ENCODE measurements around the gene ZDHHC21. TPM values are rescaled to one million over a fixed set of nuclear protein-coding genes. Genes with fewer than 3 reads are reported as not detected.
A peak's percentile ranks its signal among the peaks of the same experiment; 100 is the strongest.

ZDHHC21 gene
- total and polyA plus RNA-seq, 4 experiments from 2014 or later: 1.2 to 8.9 (median 3.8) TPM

- Histone ChIP-seq H3K27me3 (ENCODE audit: insufficient read depth, low read length) (no peaks in the 10 kb centered on the region), H3K27ac (ENCODE audit: low read depth, low read length) (no peak overlapping the region), H3K4me3 (ENCODE audit: low read length in 2 of 2) (no peak overlapping the region), H3K9me3 (ENCODE audit: control insufficient read depth in 1 of 2, low read length in 2 of 2) (no peaks in the 10 kb centered on the region), H3K4me1 (ENCODE audit: insufficient read depth, low read length) (no peaks in the 10 kb centered on the region), H3K36me3 (ENCODE audit: insufficient read depth, low read length) (no peaks in the 10 kb centered on the region)
- POLR2A ChIA-PET (ENCODE audit: partially characterized antibody): no interaction called here
- CTCF ChIA-PET (ENCODE audit: partially characterized antibody): no interaction called here
- Mint-ChIP-seq H3K27ac (no peak overlapping the region), H3K27me3 (no peaks in the 10 kb centered on the region), H3K4me1 (peaks cover 0 to 2% (median under 1%) of the 10 kb centered on the region in 4 donors), H3K9me3 (no peaks in the 10 kb centered on the region), H3K4me3 (no peak overlapping the region), H3K36me3 (peaks cover 6 to 9% of the 10 kb centered on the region in 2 donors)
- intact Hi-C loops (cut with micrococcal nuclease): no loop called here
- DNase-seq: no peak
These were observed 47.6 kb downstream of the ZDHHC21 start for GRCh38 chr9:14645648-14646047.

GRCh38 chr9:14640967-14641366 lies 52.3 kb downstream of the ZDHHC21 start:
- no peak for DNase-seq
- Mint-ChIP-seq H3K9me3 (peaks cover 0 to 3% (median 0%) of the 10 kb centered on the region in 8 donors), H3K4me1 (peaks cover 0 to 7% (median 4%) of the 10 kb centered on the region in 4 donors), H3K4me3 (no peak overlapping the region), H3K27me3 (no peaks in the 10 kb centered on the region), H3K27ac (no peak overlapping the region), H3K36me3 (peaks cover 18 to 23% of the 10 kb centered on the region in 2 donors)
- H3K27me3 ChIP-seq (ENCODE audit: insufficient read depth, low read length): no peaks in the 10 kb centered on the region
- intact Hi-C loops (cut with micrococcal nuclease): no loop called here
- H3K4me1 ChIP-seq (ENCODE audit: insufficient read depth, low read length): no peaks in the 10 kb centered on the region
- ChIA-PET CTCF (ENCODE audit: partially characterized antibody) (no interaction called here), POLR2A (ENCODE audit: partially characterized antibody) (no interaction called here)
- no peaks in the 10 kb centered on the region for H3K36me3 ChIP-seq (ENCODE audit: insufficient read depth, low read length)
- H3K9me3 ChIP-seq (ENCODE audit: control insufficient read depth in 1 of 2, low read length in 2 of 2): no peaks in the 10 kb centered on the region
- H3K27ac ChIP-seq (ENCODE audit: low read depth, low read length): no peak overlapping the region
- H3K4me3 ChIP-seq (ENCODE audit: low read length in 2 of 2): no peak overlapping the region

- H3K27ac Mint-ChIP-seq: no peak overlapping the region
- peaks cover 18 to 23% of the 10 kb centered on the region in 2 donors for H3K36me3 Mint-ChIP-seq
- intact Hi-C loops (cut with micrococcal nuclease): no loop called here
- no peaks in the 10 kb centered on the region for H3K9me3 ChIP-seq (ENCODE audit: control insufficient read depth in 1 of 2, low read length in 2 of 2)
- no peak overlapping the region for H3K4me3 ChIP-seq (ENCODE audit: low read length in 2 of 2)
- H3K9me3 Mint-ChIP-seq: peaks cover 0 to 3% (median 0%) of the 10 kb centered on the region in 8 donors
- peaks cover 0 to 7% (median 4%) of the 10 kb centered on the region in 4 donors for H3K4me1 Mint-ChIP-seq
- H3K27ac ChIP-seq (ENCODE audit: low read depth, low read length): no peak overlapping the region
- no peaks in the 10 kb centered on the region for H3K27me3 Mint-ChIP-seq
- POLR2A ChIA-PET (ENCODE audit: partially characterized antibody): no interaction called here
- no peaks in the 10 kb centered on the region for H3K27me3 ChIP-seq (ENCODE audit: insufficient read depth, low read length)
- no peak for DNase-seq
- no peak overlapping the region for H3K4me3 Mint-ChIP-seq
- CTCF ChIA-PET (ENCODE audit: partially characterized antibody): no interaction called here
- no peaks in the 10 kb centered on the region for H3K36me3 ChIP-seq (ENCODE audit: insufficient read depth, low read length)
- no peaks in the 10 kb centered on the region for H3K4me1 ChIP-seq (ENCODE audit: insufficient read depth, low read length)
These were observed 52.9 kb downstream of the ZDHHC21 start for GRCh38 chr9:14640294-14640693.

- DNase-seq: no peak
- Histone ChIP-seq H3K4me1 (ENCODE audit: insufficient read depth, low read length) (no peaks in the 10 kb centered on the region), H3K9me3 (ENCODE audit: control insufficient read depth in 1 of 2, low read length in 2 of 2) (no peaks in the 10 kb centered on the region), H3K4me3 (ENCODE audit: low read length in 2 of 2) (no peak overlapping the region), H3K27ac (ENCODE audit: low read depth, low read length) (no peak overlapping the region), H3K27me3 (ENCODE audit: insufficient read depth, low read length) (no peaks in the 10 kb centered on the region), H3K36me3 (ENCODE audit: insufficient read depth, low read length) (no peaks in the 10 kb centered on the region)
- H3K4me1 Mint-ChIP-seq: peaks cover 0 to 11% (median 6%) of the 10 kb centered on the region in 4 donors
- intact Hi-C loops (cut with micrococcal nuclease): no loop called here
- H3K4me3 Mint-ChIP-seq: no peak overlapping the region
- peak overlapping the region in 1 of 7 donors; percentile 12 for H3K27ac Mint-ChIP-seq
- peaks cover 38 to 49% of the 10 kb centered on the region in 2 donors for H3K36me3 Mint-ChIP-seq
- ChIA-PET CTCF (ENCODE audit: partially characterized antibody) (no interaction called here), POLR2A (ENCODE audit: partially characterized antibody) (no interaction called here)
- H3K9me3 Mint-ChIP-seq: peaks cover 0 to 2% (median 0%) of the 10 kb centered on the region in 8 donors
- H3K27me3 Mint-ChIP-seq: no peaks in the 10 kb centered on the region
These were observed 59.2 kb downstream of the ZDHHC21 start for GRCh38 chr9:14633906-14634565.

GRCh38 chr9:14633148-14633547 lies 60.1 kb downstream of the ZDHHC21 start:
- POLR2A ChIA-PET (ENCODE audit: partially characterized antibody): no interaction called here
- CTCF ChIA-PET (ENCODE audit: partially characterized antibody): no interaction called here
- no peak overlapping the region for H3K4me3 Mint-ChIP-seq
- no peak for DNase-seq
- intact Hi-C loops (cut with micrococcal nuclease): no loop called here
- peaks cover 0 to 2% (median 0%) of the 10 kb centered on the region in 8 donors for H3K9me3 Mint-ChIP-seq
- Histone ChIP-seq H3K9me3 (ENCODE audit: control insufficient read depth in 1 of 2, low read length in 2 of 2) (no peaks in the 10 kb centered on the region), H3K4me3 (ENCODE audit: low read length in 2 of 2) (no peak overlapping the region), H3K36me3 (ENCODE audit: insufficient read depth, low read length) (no peaks in the 10 kb centered on the region), H3K27ac (ENCODE audit: low read depth, low read length) (no peak overlapping the region), H3K4me1 (ENCODE audit: insufficient read depth, low read length) (no peaks in the 10 kb centered on the region), H3K27me3 (ENCODE audit: insufficient read depth, low read length) (no peaks in the 10 kb centered on the region)
- no peaks in the 10 kb centered on the region for H3K27me3 Mint-ChIP-seq
- H3K27ac Mint-ChIP-seq: peak overlapping the region in 1 of 7 donors; percentile 5
- H3K36me3 Mint-ChIP-seq: peaks cover 31 to 46% of the 10 kb centered on the region in 2 donors
- H3K4me1 Mint-ChIP-seq: peaks cover 0 to 11% (median 6%) of the 10 kb centered on the region in 4 donors

GRCh38 chr9:14627513-14627912 lies 65.7 kb downstream of the ZDHHC21 start:
- H3K4me3 Mint-ChIP-seq: no peak overlapping the region
- POLR2A ChIA-PET (ENCODE audit: partially characterized antibody): no interaction called here

GRCh38 chr9:14618836-14619420 lies 74.3 kb downstream of the ZDHHC21 start:
- DNase-seq: no peak
- H3K4me3 ChIP-seq (ENCODE audit: low read length in 2 of 2): no peak overlapping the region
- POLR2A ChIA-PET (ENCODE audit: partially characterized antibody): no interaction called here
- no peaks in the 10 kb centered on the region for H3K9me3 ChIP-seq (ENCODE audit: control insufficient read depth in 1 of 2, low read length in 2 of 2)
- Mint-ChIP-seq H3K9me3 (no peaks in the 10 kb centered on the region), H3K27ac (no peak overlapping the region), H3K36me3 (peaks cover 7% of the 10 kb centered on the region in 2 donors), H3K4me1 (no peaks in the 10 kb centered on the region), H3K4me3 (no peak overlapping the region), H3K27me3 (no peaks in the 10 kb centered on the region)
- H3K27me3 ChIP-seq (ENCODE audit: insufficient read depth, low read length): no peaks in the 10 kb centered on the region
- no peaks in the 10 kb centered on the region for H3K36me3 ChIP-seq (ENCODE audit: insufficient read depth, low read length)
- H3K27ac ChIP-seq (ENCODE audit: low read depth, low read length): no peak overlapping the region
- intact Hi-C loops (cut with micrococcal nuclease): loop anchor here (5.0 kb wide), 1 partner anchor 53 kb away; no protein-coding TSS in a partner anchor
- CTCF ChIA-PET (ENCODE audit: partially characterized antibody): no interaction called here
- no peaks in the 10 kb centered on the region for H3K4me1 ChIP-seq (ENCODE audit: insufficient read depth, low read length)

More at GRCh38 chr9:14627513-14627912, 65.7 kb downstream of the ZDHHC21 start:
- no peak overlapping the region for H3K27ac Mint-ChIP-seq
- DNase-seq: no peak
- intact Hi-C loops (cut with micrococcal nuclease): loop anchor here (10.0 kb wide), 1 partner anchor 207 kb away; no protein-coding TSS in a partner anchor
- H3K27ac ChIP-seq (ENCODE audit: low read depth, low read length): no peak overlapping the region
- H3K4me3 ChIP-seq (ENCODE audit: low read length in 2 of 2): no peak overlapping the region
- H3K27me3 ChIP-seq (ENCODE audit: insufficient read depth, low read length): no peaks in the 10 kb centered on the region
- H3K4me1 ChIP-seq (ENCODE audit: insufficient read depth, low read length): no peaks in the 10 kb centered on the region
- CTCF ChIA-PET (ENCODE audit: partially characterized antibody): no interaction called here
- H3K9me3 Mint-ChIP-seq: peaks cover 0 to 2% (median 0%) of the 10 kb centered on the region in 8 donors
- H3K9me3 ChIP-seq (ENCODE audit: control insufficient read depth in 1 of 2, low read length in 2 of 2): no peaks in the 10 kb centered on the region
- peaks cover 22 to 42% of the 10 kb centered on the region in 2 donors for H3K36me3 Mint-ChIP-seq
- H3K4me1 Mint-ChIP-seq: peaks cover 0 to 4% (median 2%) of the 10 kb centered on the region in 4 donors
- no peaks in the 10 kb centered on the region for H3K36me3 ChIP-seq (ENCODE audit: insufficient read depth, low read length)
- H3K27me3 Mint-ChIP-seq: no peaks in the 10 kb centered on the region

Measured in CD4-positive, alpha-beta memory T cell (primary cell).